Uterus (tissue), 2 donors: ENCODE results near the gene TMEM150A.

ENCODE experiments used
- CTCF ChIP-seq, 4 experiments: fragments of 200-600 bp in 2 of 4; fragments of 450-650 bp in 2 of 4; sonication (generic) in 2 of 4; IDR thresholded peaks; one replicate each; pipeline ENCODE4 v1.5.1; 2016 to 2019; ENCODE audit warnings: antibody characterized with exemption in 4 of 4, mild to moderate bottlenecking in 2 of 4, moderate library complexity in 1 of 4
- POLR2A ChIP-seq, 2 donors: fragments of 450-650 bp; IDR thresholded peaks; one replicate each; pipeline ENCODE4 v1.6.1; 2016; ENCODE audit warnings: antibody characterized with exemption in 2 of 2, mild to moderate bottlenecking in 1 of 2, moderate library complexity in 1 of 2

- TF ChIP-seq CTCF (IDR thresholded peaks at IDR 0.05) (no peak), POLR2A (IDR thresholded peaks at IDR 0.05) (no peak)
Measured at GRCh38 chr2:85549095-85549494, 53.4 kb downstream of the TMEM150A start.
